SIG-M5 (cell line): ENCODE results near the gene TUBA1B.

Experiments used
- DNase-seq: peaks from one replicate; lab custom pipeline; 2025; lab: John Stamatoyannopoulos, UW

Gene TUBA1B

DNA sequence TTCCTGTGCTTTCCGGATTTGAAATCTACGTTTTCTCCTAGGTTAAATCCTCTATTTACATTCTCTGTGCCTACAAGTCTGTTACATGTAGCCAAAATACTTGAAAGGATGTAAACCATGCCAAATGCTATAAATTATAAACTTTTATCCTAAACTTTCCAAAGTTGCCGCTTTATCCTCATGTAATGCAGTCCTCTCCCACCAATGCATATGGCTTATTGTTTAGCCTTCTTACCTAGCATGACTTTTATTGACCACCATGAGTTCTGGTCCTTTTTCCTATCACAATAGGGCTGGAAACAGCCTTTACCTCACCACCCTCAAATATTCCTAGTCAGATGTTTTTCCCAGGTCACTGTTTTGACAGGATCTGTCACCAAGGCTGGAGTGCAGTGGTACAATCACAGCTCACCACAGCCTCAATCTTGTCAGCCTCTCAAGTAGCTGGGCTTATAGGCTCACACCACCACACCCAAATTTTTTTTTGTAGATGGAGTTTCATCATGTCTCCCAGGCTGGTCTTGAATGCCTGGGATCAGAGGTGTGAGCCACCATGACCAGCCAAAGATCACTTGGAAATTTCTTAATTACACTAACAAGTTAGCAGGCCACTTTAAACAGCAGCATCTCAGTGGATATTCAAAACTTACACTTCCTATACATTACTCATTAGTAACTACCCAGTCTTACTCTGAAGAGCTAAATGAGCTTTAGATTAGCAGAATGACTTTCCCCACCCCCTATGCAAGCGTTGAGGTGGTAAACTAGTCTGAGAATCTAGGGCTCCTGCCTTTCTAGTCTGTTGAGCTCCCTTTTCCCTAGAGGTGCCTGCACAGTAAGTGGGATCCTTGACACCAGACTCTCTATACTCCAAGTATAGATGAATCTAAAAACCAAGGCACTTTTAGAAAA lies 4.1 kb downstream of the TUBA1B start:
- no peak for DNase-seq

DNA sequence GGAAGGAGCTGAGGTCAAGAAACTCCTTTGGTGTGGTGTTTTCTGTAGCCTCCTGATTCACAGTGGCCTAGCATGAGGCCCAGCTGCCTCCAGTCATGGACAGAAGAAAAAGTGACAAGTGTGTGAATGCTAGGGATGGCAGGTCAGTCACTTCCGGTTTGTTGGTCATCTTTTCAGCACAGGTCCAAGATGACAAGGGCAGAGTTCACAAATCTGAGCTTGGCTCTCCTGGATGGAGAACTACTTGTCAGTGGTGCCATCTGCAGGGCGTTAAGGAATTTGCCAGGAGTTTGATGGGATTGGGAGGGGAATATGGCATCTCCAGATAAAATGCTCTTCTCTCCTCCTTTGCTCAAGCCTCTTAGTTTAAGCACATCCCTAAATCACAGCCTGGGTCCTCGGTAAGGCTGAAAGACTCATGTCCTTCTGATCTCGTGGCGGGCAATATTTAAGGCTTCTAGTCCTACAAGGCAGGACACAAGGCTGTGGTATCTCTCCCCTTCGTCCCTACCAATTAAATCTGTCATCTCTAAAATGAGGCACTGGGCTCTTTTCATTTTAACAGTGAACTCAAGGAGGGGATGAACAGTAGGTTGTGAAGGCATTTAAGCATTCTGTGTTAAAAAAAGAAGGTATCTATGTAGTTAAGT lies 10.0 kb downstream of the TUBA1B start:
- DNase-seq = no peak

DNA sequence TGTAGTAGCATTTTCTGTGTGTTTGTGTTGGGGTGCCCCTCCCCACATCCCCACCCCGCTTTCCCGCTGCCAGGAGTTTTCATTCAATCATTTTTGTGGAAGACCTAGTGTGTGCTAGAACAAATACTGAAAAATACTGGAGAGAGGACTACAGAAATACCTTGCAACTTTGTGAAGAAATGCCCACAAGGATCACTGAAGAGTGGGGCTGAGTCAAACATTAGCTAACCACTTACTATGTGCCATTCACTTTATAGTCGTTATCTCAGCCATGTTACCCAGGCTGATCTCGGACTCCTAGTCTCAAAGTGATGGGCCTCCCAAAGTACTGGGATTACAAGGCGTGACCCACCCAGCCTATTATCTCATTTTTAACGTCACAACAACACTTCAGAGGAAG lies 20.0 kb downstream of the TUBA1B start:
- DNase-seq = no peak

- DNase-seq = peak; percentile 98
Observed at GRCh38 chr12:49110464-49111155, 20.6 kb downstream of the TUBA1B start, which contains the start of gene LMBR1L. Gene LMBR1L, minus strand, starts transcription at chr12:49110847. Its CDS starts 292 bp downstream, at chr12:49110555.

DNA sequence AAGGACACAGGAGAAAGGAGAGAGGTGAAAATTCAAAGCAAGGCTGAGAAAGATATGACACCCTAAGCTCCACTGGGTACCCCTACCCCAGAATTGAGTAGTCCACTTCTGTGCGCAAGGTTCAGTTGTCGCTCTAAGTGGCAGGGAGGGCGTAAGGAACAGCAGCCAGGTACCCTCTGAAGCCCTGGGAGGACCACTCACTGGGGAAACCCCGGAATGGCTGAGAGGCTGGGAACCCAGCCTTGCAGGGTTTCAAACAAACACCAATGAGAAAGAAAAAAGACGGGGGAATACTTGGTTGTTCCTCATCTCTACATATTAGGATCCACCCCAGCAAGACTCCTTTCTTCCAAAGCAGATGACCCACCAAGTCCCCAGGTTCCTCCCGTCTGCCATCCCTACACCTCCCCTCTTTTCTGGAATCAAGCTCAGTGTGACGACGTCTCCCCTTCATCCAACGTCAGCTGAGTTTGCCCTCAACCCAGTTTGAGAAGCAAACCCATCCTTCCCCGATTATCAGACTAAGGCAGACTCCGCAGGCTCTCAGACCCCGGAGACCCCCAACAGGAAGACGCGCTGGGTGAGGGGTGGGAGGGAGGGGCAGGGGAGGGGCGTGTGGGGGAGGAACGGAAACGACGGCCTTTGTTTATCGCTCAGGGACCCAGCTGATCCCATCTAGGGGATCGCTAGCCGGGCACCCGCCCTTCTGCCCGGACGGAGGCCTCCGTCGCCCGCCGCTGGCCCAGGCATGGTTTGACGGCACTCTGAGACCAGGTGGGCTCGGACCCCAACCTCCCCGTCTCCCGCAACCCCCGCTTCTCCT lies 21.3 kb downstream of the TUBA1B start:
- no peak for DNase-seq

GRCh38 chr12:49108958-49109404 lies 22.2 kb downstream of the TUBA1B start:
- no peak for DNase-seq

DNA sequence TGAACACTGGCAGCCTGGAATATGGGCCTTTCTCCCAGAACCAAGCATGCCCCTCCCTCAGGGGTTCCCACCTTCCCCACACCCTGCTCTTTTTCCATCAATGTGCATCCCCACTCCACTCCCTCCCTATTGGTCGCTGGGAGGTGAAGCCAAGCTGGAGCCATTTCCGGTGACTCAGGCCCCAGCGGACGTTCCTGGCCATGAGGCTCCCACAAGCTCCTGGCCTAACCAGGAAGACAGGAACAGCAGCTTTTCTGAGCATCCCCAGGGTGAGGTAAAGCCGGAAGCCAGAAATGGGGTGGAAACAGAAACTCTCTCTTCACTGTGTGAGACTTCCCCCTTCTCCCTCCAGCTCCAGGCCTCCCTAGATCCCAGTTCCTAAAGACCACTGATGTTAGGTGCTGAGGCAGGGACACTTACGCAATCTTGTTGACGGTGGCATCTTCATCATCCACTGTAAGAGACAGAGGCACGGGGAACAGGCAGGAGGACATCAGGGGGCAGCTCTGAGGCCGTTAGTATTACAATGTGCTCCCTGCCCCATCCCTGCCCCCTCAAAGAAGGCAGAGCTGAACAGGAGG lies 25.6 kb downstream of the TUBA1B start:
- DNase-seq = no peak

GRCh38 chr12:49104822-49105221 lies 26.4 kb downstream of the TUBA1B start:
- DNase-seq = no peak

DNA sequence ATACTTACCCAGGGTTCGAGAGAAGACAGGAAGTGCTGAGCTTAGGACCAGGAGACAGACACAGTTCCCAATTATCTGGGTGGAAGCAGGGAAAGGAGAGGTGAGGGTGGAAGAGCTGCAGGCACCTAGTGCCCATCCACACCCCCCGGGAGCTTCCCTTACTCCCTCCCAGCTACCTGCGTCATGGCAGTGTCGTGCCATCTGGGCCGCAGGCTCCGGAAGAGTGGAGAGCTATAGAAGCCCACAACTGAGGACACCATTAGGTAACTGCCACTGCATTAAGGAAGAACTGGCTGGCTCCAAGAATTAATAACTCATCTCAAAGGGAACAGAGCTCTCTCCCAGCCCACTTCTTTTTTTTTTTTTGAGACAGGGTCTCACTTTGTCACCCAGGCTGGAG lies 30.8 kb downstream of the TUBA1B start:
- no peak for DNase-seq

- DNase-seq = no peak
Observed at GRCh38 chr12:49098703-49099102, 32.5 kb downstream of the TUBA1B start.

DNA sequence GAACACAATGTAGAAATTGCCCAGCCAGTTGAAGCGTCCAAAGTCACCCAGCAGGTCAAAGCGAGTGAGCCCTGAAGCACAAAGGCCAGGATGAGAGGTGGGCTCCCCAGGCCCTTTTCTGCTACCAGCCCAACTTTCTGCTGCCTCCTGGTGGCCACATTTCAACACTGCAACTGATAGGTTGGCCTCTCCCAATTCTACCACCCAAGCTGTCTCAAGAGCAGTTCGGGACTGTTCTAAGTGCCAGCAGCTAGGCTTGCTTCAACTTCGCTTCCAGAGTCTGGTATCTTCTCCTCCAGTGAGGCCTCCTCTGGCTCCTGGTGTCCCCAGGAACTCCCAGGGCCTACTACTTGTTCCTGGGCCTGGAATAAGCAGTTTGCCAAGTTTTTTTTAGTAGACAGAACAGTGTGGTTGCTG lies 33.2 kb downstream of the TUBA1B start:
- DNase-seq = no peak

- no peak for DNase-seq
Observed at GRCh38 chr12:49097381-49097780, 33.8 kb downstream of the TUBA1B start.

DNA sequence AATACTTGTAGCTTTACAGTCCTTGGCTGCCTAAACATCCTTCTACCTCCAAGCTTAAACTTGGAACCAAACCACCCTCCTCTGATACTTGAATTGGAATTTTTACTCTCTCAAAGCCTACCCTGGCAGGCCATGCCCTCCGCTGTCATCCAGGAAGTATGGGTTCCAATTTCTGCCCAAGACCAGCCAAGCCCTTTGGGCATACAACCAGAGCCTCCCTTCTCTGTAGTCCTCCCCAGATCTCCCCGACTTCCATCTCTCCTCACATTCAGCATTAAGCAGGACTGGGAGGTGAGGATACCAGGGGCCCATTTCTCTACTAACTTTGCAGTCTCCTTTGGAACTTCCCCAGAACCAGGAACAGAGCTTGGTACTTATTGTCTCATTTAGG lies 36.2 kb downstream of the TUBA1B start:
- no peak for DNase-seq

GRCh38 chr12:49094160-49094974 lies 36.8 kb downstream of the TUBA1B start, which contains the start of gene DHH:
Gene DHH, minus strand, starts transcription at chr12:49094801. Its CDS starts 289 bp downstream, at chr12:49094512.
- DNase-seq = no peak

GRCh38 chr12:49093792-49094159 lies 37.4 kb downstream of the TUBA1B start:
- DNase-seq = no peak

- no peak for DNase-seq
Observed at GRCh38 chr12:49092816-49093406, 38.3 kb downstream of the TUBA1B start.

DNA sequence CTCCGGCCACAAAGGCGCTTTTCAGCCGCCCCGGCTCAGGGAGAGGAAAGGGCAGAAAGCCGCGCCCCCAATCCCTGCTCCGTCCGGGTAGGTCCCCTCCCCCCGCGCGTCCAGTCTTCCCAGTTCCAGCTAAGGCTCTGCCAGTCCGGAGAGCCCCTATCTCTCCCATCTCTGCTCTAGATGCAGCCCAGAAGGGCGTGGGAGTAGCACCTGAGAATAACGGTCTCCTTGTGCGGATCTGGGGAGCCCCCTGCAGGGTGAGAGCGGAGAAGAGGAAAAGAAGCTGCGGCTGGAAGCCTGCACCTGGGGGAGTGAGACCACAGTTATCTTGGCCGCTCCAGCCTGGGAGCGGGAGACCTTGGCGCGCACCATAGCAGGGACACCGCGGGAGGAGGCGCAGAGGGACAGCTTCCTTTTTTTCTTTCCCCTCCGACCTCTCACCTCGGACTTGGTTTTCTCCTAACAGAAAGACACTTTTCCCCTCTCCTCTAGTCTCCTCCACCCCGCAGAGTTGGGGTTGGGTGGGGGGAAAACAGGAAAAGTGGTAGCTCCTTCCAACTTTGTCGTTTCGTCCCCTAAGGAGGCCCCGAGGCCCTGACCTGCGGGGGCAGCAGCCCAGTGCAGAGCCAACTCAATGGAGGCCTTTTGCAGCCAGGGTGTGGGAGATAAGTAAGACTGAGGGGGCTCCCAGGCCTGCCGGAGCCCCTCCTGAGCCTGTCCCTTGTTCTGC lies 38.9 kb downstream of the TUBA1B start:
- DNase-seq = no peak

DNA sequence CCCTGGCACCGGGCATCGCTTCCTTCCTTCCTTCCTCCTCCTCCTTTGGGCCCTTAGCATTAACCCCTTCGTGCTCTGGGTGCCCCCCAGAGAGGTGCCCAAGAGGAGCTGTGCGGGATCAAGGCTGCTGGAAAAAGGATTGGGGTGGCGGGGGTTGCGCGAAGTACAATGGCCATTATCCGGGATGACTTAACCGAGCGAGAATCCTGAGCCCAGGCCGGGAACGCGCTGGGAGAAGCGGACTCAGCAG lies 39.4 kb downstream of the TUBA1B start:
- no peak for DNase-seq

GRCh38 chr12:49091056-49091835 lies 39.9 kb downstream of the TUBA1B start:
- no peak for DNase-seq
